Measurements from ENCODE around the gene SGO1. TPM values are rescaled to one million over a fixed set of nuclear protein-coding genes. Genes with fewer than 3 reads are reported as not detected.

SGO1 gene
- polyA plus RNA-seq, 1 of the 3 experiments (the other 2 are of a cell fraction): 2.2 TPM

DNA sequence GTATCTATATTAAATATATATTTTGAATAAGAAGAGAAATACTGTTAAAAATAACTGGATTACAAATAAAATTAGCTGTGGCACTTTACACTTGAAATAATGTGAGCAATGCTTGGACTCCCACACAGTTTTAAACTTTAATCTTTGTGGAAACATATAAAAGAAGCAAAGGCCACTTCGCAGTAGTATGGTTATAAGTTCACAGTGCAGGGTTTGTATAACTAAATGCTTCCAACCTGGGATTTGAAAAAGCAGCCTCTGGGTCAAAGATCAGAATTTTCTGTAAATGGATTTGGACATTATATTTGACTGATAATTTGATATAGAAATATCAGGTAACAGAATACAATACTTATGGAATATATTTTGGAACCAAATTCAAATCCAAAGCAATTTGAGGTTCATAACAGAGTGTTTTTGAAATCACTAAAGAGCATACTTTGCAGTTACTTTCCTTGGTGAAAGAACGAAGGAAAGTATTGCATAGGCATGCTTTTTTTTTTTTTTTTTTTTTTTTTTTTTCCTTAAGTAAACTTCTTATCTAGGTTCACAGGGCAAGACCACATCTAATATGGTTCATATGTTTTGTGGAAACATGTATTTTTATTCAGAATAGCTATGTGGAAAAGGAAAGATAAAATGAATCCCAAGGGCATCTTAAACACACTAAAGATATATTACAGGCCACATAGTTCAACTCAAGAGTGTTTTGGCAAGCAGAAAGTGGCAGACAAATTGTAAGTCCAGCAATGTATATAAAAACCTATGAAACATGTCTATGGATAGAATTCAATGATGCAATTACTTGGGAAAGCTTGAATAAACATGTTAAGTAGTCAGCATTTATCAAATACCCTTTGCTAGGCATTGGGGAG, 47.1 kb upstream of the SGO1 start:
- POLR2A ChIA-PET: no interaction called here
- H4K20me1 ChIP-seq (ENCODE audit: insufficient read depth): no peaks in the 10 kb centered on the region
- no peak overlapping the region for H3K4me3 ChIP-seq (ENCODE audit: low read depth in 2 of 2, low read length in 1 of 2)
- no peak overlapping the region for H3K27ac ChIP-seq (ENCODE audit: low read depth in 2 of 2, low read length in 1 of 2)
- no peak for DNase-seq
- no peaks in the 10 kb centered on the region for H3K27me3 ChIP-seq (ENCODE audit: insufficient read depth)
- H3K9me3 ChIP-seq: no peaks in the 10 kb centered on the region
- no peaks in the 10 kb centered on the region; a peak in 1 of 4 replicates for H3K4me1 ChIP-seq (ENCODE audit: control insufficient read depth in 1 of 2, insufficient read depth in 2 of 2, low read depth in 1 of 2, low read length in 1 of 2)
- no peaks in the 10 kb centered on the region for H3K9me2 ChIP-seq
- TF ChIP-seq TAF1 (IDR thresholded peaks at IDR 0.05; ENCODE audit: borderline replicate concordance, low read depth, low read length) (no peak), MEF2A (IDR thresholded peaks at IDR 0.05; ENCODE audit: borderline replicate concordance, low read depth) (no peak), TCF12 (IDR thresholded peaks at IDR 0.05) (no peak), RCOR1 (IDR thresholded peaks at IDR 0.05; ENCODE audit: low read length) (no peak), JUND (IDR thresholded peaks at IDR 0.05) (no peak), FOXM1 (IDR thresholded peaks at IDR 0.05; ENCODE audit: low read depth) (no peak)
- TF ChIP-seq, protein P1, sequence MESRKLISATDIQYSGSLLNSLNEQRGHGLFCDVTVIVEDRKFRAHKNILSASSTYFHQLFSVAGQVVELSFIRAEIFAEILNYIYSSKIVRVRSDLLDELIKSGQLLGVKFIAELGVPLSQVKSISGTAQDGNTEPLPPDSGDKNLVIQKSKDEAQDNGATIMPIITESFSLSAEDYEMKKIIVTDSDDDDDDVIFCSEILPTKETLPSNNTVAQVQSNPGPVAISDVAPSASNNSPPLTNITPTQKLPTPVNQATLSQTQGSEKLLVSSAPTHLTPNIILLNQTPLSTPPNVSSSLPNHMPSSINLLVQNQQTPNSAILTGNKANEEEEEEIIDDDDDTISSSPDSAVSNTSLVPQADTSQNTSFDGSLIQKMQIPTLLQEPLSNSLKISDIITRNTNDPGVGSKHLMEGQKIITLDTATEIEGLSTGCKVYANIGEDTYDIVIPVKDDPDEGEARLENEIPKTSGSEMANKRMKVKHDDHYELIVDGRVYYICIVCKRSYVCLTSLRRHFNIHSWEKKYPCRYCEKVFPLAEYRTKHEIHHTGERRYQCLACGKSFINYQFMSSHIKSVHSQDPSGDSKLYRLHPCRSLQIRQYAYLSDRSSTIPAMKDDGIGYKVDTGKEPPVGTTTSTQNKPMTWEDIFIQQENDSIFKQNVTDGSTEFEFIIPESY (IDR thresholded peaks at IDR 0.05; ENCODE audit: borderline replicate concordance, low read depth): no peak
- no peak overlapping the region for H2AFZ ChIP-seq (ENCODE audit: low read depth)
- CTCF ChIA-PET: no interaction called here
- no peaks in the 10 kb centered on the region for H3K36me3 ChIP-seq (replicated peaks in 1 of 2; ENCODE audit: control insufficient read depth in 1 of 2, insufficient read depth in 2 of 2, low read length in 1 of 2)
- no peak overlapping the region for H3K4me2 ChIP-seq
- 46% methylated on average over 2 of the region's 2 CpGs for WGBS (ENCODE audit: low lambda C conversion rate)
- no peaks in the 10 kb centered on the region for H3K79me2 ChIP-seq (ENCODE audit: insufficient read depth)
- no peaks in the 10 kb centered on the region for H3F3A ChIP-seq (replicated peaks; ENCODE audit: insufficient read depth)
- H3K9ac ChIP-seq: no peak overlapping the region

DNA sequence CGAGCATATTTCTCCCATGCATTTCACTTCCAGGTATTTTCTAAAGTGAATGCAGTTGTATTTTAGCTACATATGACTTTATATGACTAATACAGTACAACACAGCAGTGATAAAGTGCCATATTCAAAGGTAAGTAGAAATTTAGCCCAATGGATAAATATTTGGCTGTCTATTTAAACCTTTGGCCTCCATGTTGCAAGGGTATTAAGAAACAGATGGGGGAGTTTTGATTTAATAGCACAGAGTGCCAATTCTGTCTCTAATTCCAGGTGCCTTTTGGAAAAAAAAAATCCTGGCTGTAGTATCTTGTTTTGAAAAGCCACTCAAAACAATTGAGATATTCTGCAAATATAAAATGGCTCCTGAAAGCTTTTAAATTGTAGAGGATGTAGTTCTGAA, 44.9 kb upstream of the SGO1 start:
- Histone ChIP-seq H3K9ac (no peak overlapping the region), H3K4me3 (ENCODE audit: low read depth in 2 of 2, low read length in 1 of 2) (no peak overlapping the region), H3K4me1 (ENCODE audit: control insufficient read depth in 1 of 2, insufficient read depth in 2 of 2, low read depth in 1 of 2, low read length in 1 of 2) (no peaks in the 10 kb centered on the region; a peak in 1 of 4 replicates), H3F3A (replicated peaks; ENCODE audit: insufficient read depth) (no peaks in the 10 kb centered on the region), H3K9me2 (no peaks in the 10 kb centered on the region), H3K9me3 (no peaks in the 10 kb centered on the region), H3K79me2 (ENCODE audit: insufficient read depth) (no peaks in the 10 kb centered on the region), H3K27ac (ENCODE audit: low read depth in 2 of 2, low read length in 1 of 2) (no peak overlapping the region), H3K4me2 (no peak overlapping the region), H3K27me3 (ENCODE audit: insufficient read depth) (no peaks in the 10 kb centered on the region), H2AFZ (ENCODE audit: low read depth) (no peak overlapping the region), H4K20me1 (ENCODE audit: insufficient read depth) (no peaks in the 10 kb centered on the region), H3K36me3 (replicated peaks in 1 of 2; ENCODE audit: control insufficient read depth in 1 of 2, insufficient read depth in 2 of 2, low read length in 1 of 2) (no peaks in the 10 kb centered on the region)
- DNase-seq: no peak
- WGBS (ENCODE audit: low lambda C conversion rate): 52% methylated on average over 1 of the region's 1 CpG
- ChIA-PET CTCF (no interaction called here), POLR2A (no interaction called here)
- TF ChIP-seq CHD2 (IDR thresholded peaks at IDR 0.05; ENCODE audit: low read length, partially characterized antibody) (no peak), EP300 (IDR thresholded peaks at IDR 0.05; ENCODE audit: borderline replicate concordance in 1 of 2, low read depth in 1 of 2, low read length in 1 of 2) (no peak), RXRA (IDR thresholded peaks at IDR 0.05; ENCODE audit: borderline replicate concordance, low read depth) (no peak), TCF12 (IDR thresholded peaks at IDR 0.05) (no peak), JUND (IDR thresholded peaks at IDR 0.05) (no peak), FOXJ3 (CRISPR knock-in tag; IDR thresholded peaks at IDR 0.05) (no peak)
- TF ChIP-seq, protein P2, sequence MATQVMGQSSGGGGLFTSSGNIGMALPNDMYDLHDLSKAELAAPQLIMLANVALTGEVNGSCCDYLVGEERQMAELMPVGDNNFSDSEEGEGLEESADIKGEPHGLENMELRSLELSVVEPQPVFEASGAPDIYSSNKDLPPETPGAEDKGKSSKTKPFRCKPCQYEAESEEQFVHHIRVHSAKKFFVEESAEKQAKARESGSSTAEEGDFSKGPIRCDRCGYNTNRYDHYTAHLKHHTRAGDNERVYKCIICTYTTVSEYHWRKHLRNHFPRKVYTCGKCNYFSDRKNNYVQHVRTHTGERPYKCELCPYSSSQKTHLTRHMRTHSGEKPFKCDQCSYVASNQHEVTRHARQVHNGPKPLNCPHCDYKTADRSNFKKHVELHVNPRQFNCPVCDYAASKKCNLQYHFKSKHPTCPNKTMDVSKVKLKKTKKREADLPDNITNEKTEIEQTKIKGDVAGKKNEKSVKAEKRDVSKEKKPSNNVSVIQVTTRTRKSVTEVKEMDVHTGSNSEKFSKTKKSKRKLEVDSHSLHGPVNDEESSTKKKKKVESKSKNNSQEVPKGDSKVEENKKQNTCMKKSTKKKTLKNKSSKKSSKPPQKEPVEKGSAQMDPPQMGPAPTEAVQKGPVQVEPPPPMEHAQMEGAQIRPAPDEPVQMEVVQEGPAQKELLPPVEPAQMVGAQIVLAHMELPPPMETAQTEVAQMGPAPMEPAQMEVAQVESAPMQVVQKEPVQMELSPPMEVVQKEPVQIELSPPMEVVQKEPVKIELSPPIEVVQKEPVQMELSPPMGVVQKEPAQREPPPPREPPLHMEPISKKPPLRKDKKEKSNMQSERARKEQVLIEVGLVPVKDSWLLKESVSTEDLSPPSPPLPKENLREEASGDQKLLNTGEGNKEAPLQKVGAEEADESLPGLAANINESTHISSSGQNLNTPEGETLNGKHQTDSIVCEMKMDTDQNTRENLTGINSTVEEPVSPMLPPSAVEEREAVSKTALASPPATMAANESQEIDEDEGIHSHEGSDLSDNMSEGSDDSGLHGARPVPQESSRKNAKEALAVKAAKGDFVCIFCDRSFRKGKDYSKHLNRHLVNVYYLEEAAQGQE (IDR thresholded peaks at IDR 0.05; ENCODE audit: low read depth, low read length): no peak
- TF ChIP-seq, protein P3, sequence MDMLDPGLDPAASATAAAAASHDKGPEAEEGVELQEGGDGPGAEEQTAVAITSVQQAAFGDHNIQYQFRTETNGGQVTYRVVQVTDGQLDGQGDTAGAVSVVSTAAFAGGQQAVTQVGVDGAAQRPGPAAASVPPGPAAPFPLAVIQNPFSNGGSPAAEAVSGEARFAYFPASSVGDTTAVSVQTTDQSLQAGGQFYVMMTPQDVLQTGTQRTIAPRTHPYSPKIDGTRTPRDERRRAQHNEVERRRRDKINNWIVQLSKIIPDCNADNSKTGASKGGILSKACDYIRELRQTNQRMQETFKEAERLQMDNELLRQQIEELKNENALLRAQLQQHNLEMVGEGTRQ (IDR thresholded peaks at IDR 0.05; ENCODE audit: borderline replicate concordance, low read depth, low read length): no peak

All from SK-N-SH (cell line).